ENCODE data around the gene AP1G1.
"Not testable (repeated sequence)": the region's sequence is repeated elsewhere in the genome, so short reads cannot be mapped to it uniquely, and the experiment has no call there.

Gene AP1G1

GRCh38 chr16:71693164-71693563 is 115.5 kb downstream of the AP1G1 start:
- DNase-seq, result no peak

GRCh38 chr16:71689901-71690300 is 118.7 kb downstream of the AP1G1 start:
- no peak for DNase-seq

GRCh38 chr16:71687861-71688260 is 120.8 kb downstream of the AP1G1 start:
- DNase-seq, result no peak

- not testable (repeated sequence) for DNase-seq
Measured at GRCh38 chr16:71684280-71684679, 124.4 kb downstream of the AP1G1 start.

- DNase-seq, result no peak
Measured at GRCh38 chr16:71681360-71681759, 127.3 kb downstream of the AP1G1 start.
